Gastrocnemius medialis (tissue), 4 donors: ENCODE data around the gene CDC42EP5. TPM values are rescaled to one million over a fixed set of nuclear protein-coding genes. Genes with fewer than 3 reads are reported as not detected.
A peak's percentile ranks its signal among the peaks of the same experiment; 100 is the strongest.

Experiments used
- ATAC-seq, 2 donors: fragments of 150-250 bp; one replicate each; pipeline ENCODE4 v1.9.1; 2016
- DNase-seq, 2 donors: peaks; one replicate each; pipeline ENCODE4 v3.0.0-alpha.2; 2019
- H3K27ac ChIP-seq, 4 donors: fragments of 200-600 bp; sonication (generic); 1 replicate in 1 of 4; 2 replicates in 3 of 4; pipeline ENCODE4 v1.5.1; 2016 to 2018; ENCODE audit warnings: mild to moderate bottlenecking in 2 of 4, moderate library complexity in 1 of 4
- H3K27me3 ChIP-seq, 3 donors: fragments of 200-600 bp; sonication (generic) in 2 of 3; 1 replicate in 1 of 3; 2 replicates in 2 of 3; pipeline versions ENCODE4 v1.5.1 to v1.6.0; 2016 to 2019; ENCODE audit warnings: mild to moderate bottlenecking in 1 of 3, moderate library complexity in 1 of 3
- H3K36me3 ChIP-seq, 2 donors: fragments of 200-600 bp; sonication (generic) in 1 of 2; one replicate each; pipeline ENCODE4 v1.5.1; 2017 to 2018
- H3K4me1 ChIP-seq, 2 donors: fragments of 200-600 bp; sonication (generic) in 1 of 2; one replicate each; pipeline ENCODE4 v1.5.1; 2016 to 2017; ENCODE audit warnings: mild to moderate bottlenecking in 2 of 2
- H3K4me3 ChIP-seq, 4 donors: fragments of 200-600 bp; sonication (generic) in 3 of 4; 1 replicate in 1 of 4; 2 replicates in 3 of 4; pipeline ENCODE4 v1.5.1; 2016 to 2019; ENCODE audit warnings: mild to moderate bottlenecking in 2 of 4
- H3K9me3 ChIP-seq, 3 donors: fragments of 200-600 bp; sonication (generic) in 2 of 3; 1 replicate in 1 of 3; 2 replicates in 2 of 3; pipeline ENCODE4 v1.5.1; 2016 to 2019
- POLR2A ChIP-seq, 2 donors: fragments of 450-650 bp; IDR thresholded peaks; one replicate each; pipeline ENCODE4 v1.6.1; 2017; ENCODE audit warnings: antibody characterized with exemption in 2 of 2, mild to moderate bottlenecking in 2 of 2, moderate library complexity in 2 of 2
- in situ Hi-C, 4 donors: fragments of 200-750 bp; cut with MboI; loops; one replicate each; pipeline versions ENCODE4 v1.15.0 to v1.8.0; 2017; ENCODE audit warnings: low sequenced_read_pairs in 4 of 4
- intact Hi-C: fragments of 100-400 bp; cut with DNase I; formaldehyde crosslinking; loops from one replicate; pipeline ENCODE4 v1.15.1; 2023; ENCODE audit warnings: low total_unique reads
- total RNA-seq, 4 donors: library from RNA; depleted of rRNA; stranded (reverse); fragments of >200 nt; gene quantifications; one replicate each; pipeline versions ENCODE4 v1.1.0 to v1.2.3, GENCODE V29; 2016
- TF ChIP-seq, protein P1 (sequence below), 5 experiments: fragments of 450-650 bp in 3 of 5; fragments of 200-600 bp in 2 of 5; sonication (generic) in 2 of 5; IDR thresholded peaks in 4 of 5; conservative IDR thresholded peaks in 1 of 5; 1 replicate in 4 of 5; 2 replicates in 1 of 5; pipeline ENCODE4 v1.5.1; 2016 to 2019; ENCODE audit warnings: antibody characterized with exemption in 5 of 5, mild to moderate bottlenecking in 3 of 5, moderate library complexity in 3 of 5

The CDC42EP5 gene
- 1 to 10 TPM in 2 of 4 donors, under 1 TPM in 1, not detected in 1; 0.83 to 4.6 (median 4.2) TPM for total RNA-seq

- peak; percentile 50 to 67 for ATAC-seq
- in situ Hi-C loops, result no loop called here
Measured at GRCh38 chr19:54473071-54473891, at the start of gene CDC42EP5. TSS of gene CDC42EP5 (minus strand) at chr19:54473296. CDS start at chr19:54465547, 7,749 bp downstream.

GRCh38 chr19:54521860-54522513, 48.9 kb upstream of the CDC42EP5 start:
- no peak for DNase-seq
- H3K4me3 ChIP-seq, result no peak overlapping the region
- no peaks in the 10 kb centered on the region for H3K9me3 ChIP-seq
- H3K4me1 ChIP-seq, result no peaks in the 10 kb centered on the region
- TF ChIP-seq, protein P1, sequence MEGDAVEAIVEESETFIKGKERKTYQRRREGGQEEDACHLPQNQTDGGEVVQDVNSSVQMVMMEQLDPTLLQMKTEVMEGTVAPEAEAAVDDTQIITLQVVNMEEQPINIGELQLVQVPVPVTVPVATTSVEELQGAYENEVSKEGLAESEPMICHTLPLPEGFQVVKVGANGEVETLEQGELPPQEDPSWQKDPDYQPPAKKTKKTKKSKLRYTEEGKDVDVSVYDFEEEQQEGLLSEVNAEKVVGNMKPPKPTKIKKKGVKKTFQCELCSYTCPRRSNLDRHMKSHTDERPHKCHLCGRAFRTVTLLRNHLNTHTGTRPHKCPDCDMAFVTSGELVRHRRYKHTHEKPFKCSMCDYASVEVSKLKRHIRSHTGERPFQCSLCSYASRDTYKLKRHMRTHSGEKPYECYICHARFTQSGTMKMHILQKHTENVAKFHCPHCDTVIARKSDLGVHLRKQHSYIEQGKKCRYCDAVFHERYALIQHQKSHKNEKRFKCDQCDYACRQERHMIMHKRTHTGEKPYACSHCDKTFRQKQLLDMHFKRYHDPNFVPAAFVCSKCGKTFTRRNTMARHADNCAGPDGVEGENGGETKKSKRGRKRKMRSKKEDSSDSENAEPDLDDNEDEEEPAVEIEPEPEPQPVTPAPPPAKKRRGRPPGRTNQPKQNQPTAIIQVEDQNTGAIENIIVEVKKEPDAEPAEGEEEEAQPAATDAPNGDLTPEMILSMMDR (IDR thresholded peaks at IDR 0.05 in 4 of 5, conservative IDR thresholded peaks at IDR 0.05 in 1 of 5), result no peak
- TF ChIP-seq POLR2A (IDR thresholded peaks at IDR 0.05), result no peak
- H3K27ac ChIP-seq, result no peak overlapping the region
- no peak for ATAC-seq
- H3K36me3 ChIP-seq, result no peaks in the 10 kb centered on the region
- H3K27me3 ChIP-seq, result no peaks in the 10 kb centered on the region
- in situ Hi-C loops (no loop called here), intact Hi-C loops (no loop called here)

More at GRCh38 chr19:54473071-54473891, at the start of gene CDC42EP5:
- H3K4me1 ChIP-seq, result peaks cover 8 to 12% of the 10 kb centered on the region in 2 donors
- peak; percentile 46 to 52 for TF ChIP-seq POLR2A (IDR thresholded peaks at IDR 0.05)
- TF ChIP-seq, protein P1 (IDR thresholded peaks at IDR 0.05 in 4 of 5, conservative IDR thresholded peaks at IDR 0.05 in 1 of 5), result no peak
- no peaks in the 10 kb centered on the region for H3K9me3 ChIP-seq
- peak within 1 kb of the TSS; percentile 62 to 76 (median 64) for H3K27ac ChIP-seq
- intact Hi-C loops, result no loop called here
- H3K27me3 ChIP-seq, result peaks cover 10 to 23% (median 14%) of the 10 kb centered on the region in 3 donors
- no peaks in the 10 kb centered on the region for H3K36me3 ChIP-seq
- peak within 1 kb of the TSS; percentile 16 to 45 (median 42) for H3K4me3 ChIP-seq
- peak in 1 of 2 donors; percentile 39 for DNase-seq

DNA sequence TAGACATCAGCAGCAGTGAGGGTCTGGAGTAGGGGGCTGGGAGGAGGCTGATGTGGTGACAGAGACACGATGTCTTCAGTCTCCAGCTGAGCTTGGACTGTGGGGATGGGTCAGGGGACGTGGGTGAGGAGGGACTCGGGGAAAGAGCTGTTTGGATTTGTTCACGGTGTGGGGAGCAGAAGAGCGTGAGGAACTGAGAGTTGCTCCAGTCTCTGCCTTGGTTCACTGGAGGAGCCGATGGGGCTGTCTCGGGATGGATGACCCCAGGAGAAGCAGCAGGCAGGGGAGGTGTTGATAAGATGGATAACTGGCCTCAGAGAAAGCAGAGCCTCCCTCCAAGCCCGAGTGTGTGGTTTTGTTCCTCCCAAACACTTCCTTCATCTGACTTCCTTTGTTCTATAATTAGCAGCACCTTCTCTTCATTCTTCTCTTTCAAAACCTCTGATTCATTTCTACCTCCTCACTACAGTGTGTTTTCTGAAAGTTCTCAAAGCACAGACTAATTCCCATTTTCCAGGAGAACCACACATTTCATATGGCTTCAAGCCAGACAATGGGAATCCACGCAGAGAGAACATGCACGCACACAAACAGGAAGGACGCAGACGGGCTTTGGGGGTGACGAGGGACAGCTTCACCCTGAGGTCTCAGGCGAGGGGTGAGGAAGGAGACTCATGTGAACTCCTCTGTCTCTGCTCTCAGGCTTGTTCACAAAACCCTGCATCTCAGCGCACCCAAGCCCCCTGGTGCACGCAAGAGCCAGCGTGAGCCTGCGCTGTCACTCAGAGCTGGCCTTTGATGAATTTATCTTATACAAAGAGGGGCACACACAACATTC, 48.1 kb upstream of the CDC42EP5 start:
- in situ Hi-C loops, result no loop called here
- DNase-seq, result no peak
- intact Hi-C loops, result no loop called here
- no peaks in the 10 kb centered on the region for H3K27me3 ChIP-seq
- H3K4me3 ChIP-seq, result no peak overlapping the region
- H3K9me3 ChIP-seq, result no peaks in the 10 kb centered on the region
- no peak for ATAC-seq
- H3K4me1 ChIP-seq, result no peaks in the 10 kb centered on the region
- no peaks in the 10 kb centered on the region for H3K36me3 ChIP-seq
- TF ChIP-seq, protein P1 (IDR thresholded peaks at IDR 0.05 in 4 of 5, conservative IDR thresholded peaks at IDR 0.05 in 1 of 5), result no peak
- no peak for TF ChIP-seq POLR2A (IDR thresholded peaks at IDR 0.05)
- no peak overlapping the region for H3K27ac ChIP-seq

- H3K4me1 ChIP-seq, result no peaks in the 10 kb centered on the region
- H3K4me3 ChIP-seq, result no peak overlapping the region
- H3K27me3 ChIP-seq, result no peaks in the 10 kb centered on the region
- in situ Hi-C loops (no loop called here), intact Hi-C loops (no loop called here)
- no peak for ATAC-seq
- no peaks in the 10 kb centered on the region for H3K9me3 ChIP-seq
- no peaks in the 10 kb centered on the region for H3K36me3 ChIP-seq
- no peak overlapping the region for H3K27ac ChIP-seq
- DNase-seq, result no peak
- TF ChIP-seq, protein P1 (IDR thresholded peaks at IDR 0.05 in 4 of 5, conservative IDR thresholded peaks at IDR 0.05 in 1 of 5), result no peak
- TF ChIP-seq POLR2A (IDR thresholded peaks at IDR 0.05), result no peak
Measured at GRCh38 chr19:54518844-54519243, 45.7 kb upstream of the CDC42EP5 start.
